Activated naive CD4-positive, alpha-beta T cell treated with anti-CD3 and anti-CD28 coated beads, Interleukin-2, amount 10 ng/mL, durations not matched to agents 7 days and 5 days (primary cell): ENCODE data around the gene FMC1.
A peak's percentile ranks its signal among the peaks of the same experiment; 100 is the strongest.
"Not testable (repeated sequence)": the region's sequence is repeated elsewhere in the genome, so short reads cannot be mapped to it uniquely, and the experiment has no call there.

Experiments used
- CTCF ChIA-PET: fragments of 350-600 bp; sonication (Branson Sonifier 250); formaldehyde crosslinking; loops from one replicate; lab custom pipeline; 2021; ENCODE audit warnings: antibody characterized with exemption; lab: Charles Lee
- DNase-seq: peaks from one replicate; pipeline ENCODE4 v3.0.0-alpha.2; 2020
- H3K27ac Mint-ChIP-seq: one replicate; pipeline ENCODE4 v1.8.0; 2021; ENCODE audit warnings: mild to moderate bottlenecking, moderate library complexity, mixed read lengths
- H3K27me3 Mint-ChIP-seq: one replicate; pipeline ENCODE4 v1.8.0; 2021; ENCODE audit warnings: mild to moderate bottlenecking, mixed read lengths
- H3K36me3 Mint-ChIP-seq: one replicate; pipeline ENCODE4 v1.8.0; 2021; ENCODE audit warnings: mixed read lengths
- H3K4me1 Mint-ChIP-seq: one replicate; pipeline ENCODE4 v1.8.0; 2021; ENCODE audit warnings: mixed read lengths
- H3K4me3 Mint-ChIP-seq: one replicate; pipeline ENCODE4 v1.8.0; 2021; ENCODE audit warnings: mild to moderate bottlenecking, moderate library complexity, mixed read lengths
- H3K9me3 Mint-ChIP-seq: one replicate; pipeline ENCODE4 v1.8.0; 2021; ENCODE audit warnings: mixed read lengths

The FMC1 gene

DNA sequence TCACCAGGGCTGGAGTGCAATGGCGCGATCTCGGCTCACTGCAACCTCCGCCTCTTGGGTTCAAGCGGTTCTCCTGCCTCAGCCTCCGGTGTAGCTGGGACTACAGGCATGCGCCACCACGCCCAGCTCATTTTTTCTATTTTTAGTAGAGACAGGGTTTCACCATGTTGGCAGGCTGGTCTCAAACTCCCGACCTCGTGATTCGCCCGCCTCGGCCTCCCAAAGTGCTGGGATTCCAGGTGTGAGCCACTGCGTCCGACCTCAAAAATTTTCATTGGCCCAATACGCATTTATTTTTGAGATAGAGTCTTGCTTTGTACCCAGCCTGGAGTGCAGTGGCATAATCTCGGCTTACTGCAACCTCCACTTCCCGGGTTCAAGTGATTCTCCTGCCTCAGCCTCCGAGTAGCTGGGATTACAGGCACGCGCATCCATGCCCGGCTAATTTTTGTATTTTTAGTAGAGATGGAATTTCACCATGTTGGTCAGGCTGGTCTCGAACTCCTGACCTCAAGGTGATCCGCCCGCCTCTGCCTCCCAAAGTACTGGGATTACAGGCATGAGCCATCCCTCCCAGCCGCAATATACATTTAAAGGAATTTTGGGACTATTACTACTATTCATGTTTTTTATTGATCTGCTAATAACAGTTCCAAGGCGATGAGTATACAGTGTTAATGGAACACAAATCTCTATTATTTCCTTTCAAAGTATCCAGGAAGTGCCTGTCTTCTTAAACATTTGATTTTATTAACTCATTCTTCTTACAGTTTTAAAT is 16.8 kb downstream of the FMC1 start:
- DNase-seq, CTCF ChIA-PET, H3K27me3 Mint-ChIP-seq, H3K9me3 Mint-ChIP-seq: not testable (repeated sequence)
- peaks cover 40% of the 10 kb centered on the region for H3K4me1 Mint-ChIP-seq
- peaks cover 17% of the 10 kb centered on the region for H3K36me3 Mint-ChIP-seq
- H3K4me3 Mint-ChIP-seq: peak overlapping the region; percentile 89
- H3K27ac Mint-ChIP-seq: peak overlapping the region; percentile 100

DNA sequence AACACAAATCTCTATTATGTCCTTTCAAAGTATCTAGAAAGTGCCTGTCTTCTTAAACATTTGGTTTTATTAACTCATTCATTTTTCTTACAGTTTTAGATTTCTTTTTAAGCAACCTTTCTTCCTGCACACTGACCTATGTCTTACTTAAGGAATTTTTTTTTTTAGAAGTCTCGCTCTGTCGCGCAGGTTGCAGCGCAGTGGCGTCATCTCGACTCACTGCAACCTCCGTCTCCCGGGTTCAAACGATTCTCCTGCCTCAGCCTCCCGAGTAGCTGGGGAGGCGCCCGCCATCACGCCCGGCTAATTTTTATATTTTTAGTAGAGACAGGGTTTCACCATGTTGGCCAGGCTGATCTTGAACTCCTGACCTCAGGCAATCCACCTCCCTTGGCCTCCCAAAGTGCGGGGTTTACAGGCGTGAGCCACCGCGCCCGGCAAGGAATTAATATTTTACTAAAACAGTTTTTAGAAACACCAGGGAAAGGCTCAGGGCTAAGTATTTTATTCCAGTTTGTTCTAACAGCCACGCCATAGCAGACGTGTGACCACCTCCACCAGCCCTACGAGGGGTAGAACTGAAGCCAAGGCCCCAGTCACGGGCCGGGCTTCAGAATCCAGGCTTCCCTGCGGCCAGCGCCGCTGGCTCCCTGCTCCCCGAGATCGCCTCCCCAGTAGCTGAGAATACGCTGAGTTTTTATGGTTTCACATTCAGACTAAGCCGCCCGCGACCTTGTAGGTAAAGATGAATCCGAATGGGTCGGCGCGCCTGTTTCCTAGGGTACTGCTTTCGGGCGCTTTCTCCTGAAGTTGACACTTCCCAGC is 17.6 kb downstream of the FMC1 start:
- H3K9me3 Mint-ChIP-seq: no peaks in the 10 kb centered on the region
- CTCF ChIA-PET: no interaction called here
- no peaks in the 10 kb centered on the region for H3K27me3 Mint-ChIP-seq
- peaks cover 45% of the 10 kb centered on the region for H3K4me1 Mint-ChIP-seq
- DNase-seq: peak; percentile 54
- H3K27ac Mint-ChIP-seq: peak overlapping the region; percentile 100
- H3K36me3 Mint-ChIP-seq: peaks cover 21% of the 10 kb centered on the region
- H3K4me3 Mint-ChIP-seq: peak overlapping the region; percentile 89

DNA sequence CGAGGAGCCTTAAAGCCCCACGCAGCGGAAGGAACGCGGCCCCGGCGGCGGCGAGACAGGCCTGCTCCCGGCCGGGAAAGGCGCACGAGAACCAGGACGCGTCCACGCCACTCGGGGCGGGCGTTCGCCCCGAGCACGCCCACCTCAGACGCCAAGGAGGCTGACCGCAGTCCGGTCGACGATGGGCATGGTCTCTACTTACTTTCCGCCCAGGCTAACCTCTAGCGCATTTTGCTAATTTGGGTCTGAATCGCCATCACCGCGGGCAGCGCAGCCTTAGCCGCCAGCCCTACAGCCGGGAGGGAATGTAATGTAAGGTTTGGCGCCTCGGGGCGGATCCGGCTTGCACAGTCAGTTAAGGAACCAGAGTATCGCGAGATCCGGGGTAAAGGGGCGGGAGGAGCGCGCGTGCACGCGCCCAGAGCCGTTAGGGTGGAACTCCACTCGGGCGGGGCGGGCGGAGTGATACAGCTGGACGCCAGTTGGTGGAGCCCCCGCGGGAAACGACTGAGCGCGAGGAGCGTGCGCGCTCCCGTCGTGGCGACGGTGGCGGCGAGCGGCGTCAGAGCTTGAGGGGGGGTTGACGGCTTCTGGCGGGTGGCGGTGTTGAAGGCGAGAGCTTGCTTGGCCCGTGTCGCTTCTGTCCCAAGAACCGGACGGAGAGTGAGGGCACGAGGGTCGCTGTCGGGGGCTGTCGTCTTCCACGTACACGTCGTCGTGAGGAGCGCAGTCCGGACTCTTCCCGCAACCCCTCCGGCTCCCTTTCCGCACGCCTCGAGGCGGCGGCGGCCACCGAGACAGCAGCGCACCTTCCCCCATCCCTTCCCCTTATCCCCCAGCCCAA is 18.5 kb downstream of the FMC1 start, which contains the start of gene LUC7L2:
TSS of gene LUC7L2 (plus strand) at position 529 of the 844 bp plus-strand sequence. CDS start 368 bp downstream, outside the sequence.
- H3K27ac Mint-ChIP-seq: peak within 1 kb of the TSS; percentile 100
- H3K9me3 Mint-ChIP-seq: no peaks in the 10 kb centered on the region
- H3K27me3 Mint-ChIP-seq: no peaks in the 10 kb centered on the region
- CTCF ChIA-PET: interaction anchor here (0.9 kb wide), 1 partner anchor 265 kb away, joined by 3 read pairs; no protein-coding TSS in a partner anchor
- peaks cover 49% of the 10 kb centered on the region for H3K4me1 Mint-ChIP-seq
- H3K36me3 Mint-ChIP-seq: peaks cover 21% of the 10 kb centered on the region
- DNase-seq: peak; percentile 100
- peak within 1 kb of the TSS; percentile 89 for H3K4me3 Mint-ChIP-seq

DNA sequence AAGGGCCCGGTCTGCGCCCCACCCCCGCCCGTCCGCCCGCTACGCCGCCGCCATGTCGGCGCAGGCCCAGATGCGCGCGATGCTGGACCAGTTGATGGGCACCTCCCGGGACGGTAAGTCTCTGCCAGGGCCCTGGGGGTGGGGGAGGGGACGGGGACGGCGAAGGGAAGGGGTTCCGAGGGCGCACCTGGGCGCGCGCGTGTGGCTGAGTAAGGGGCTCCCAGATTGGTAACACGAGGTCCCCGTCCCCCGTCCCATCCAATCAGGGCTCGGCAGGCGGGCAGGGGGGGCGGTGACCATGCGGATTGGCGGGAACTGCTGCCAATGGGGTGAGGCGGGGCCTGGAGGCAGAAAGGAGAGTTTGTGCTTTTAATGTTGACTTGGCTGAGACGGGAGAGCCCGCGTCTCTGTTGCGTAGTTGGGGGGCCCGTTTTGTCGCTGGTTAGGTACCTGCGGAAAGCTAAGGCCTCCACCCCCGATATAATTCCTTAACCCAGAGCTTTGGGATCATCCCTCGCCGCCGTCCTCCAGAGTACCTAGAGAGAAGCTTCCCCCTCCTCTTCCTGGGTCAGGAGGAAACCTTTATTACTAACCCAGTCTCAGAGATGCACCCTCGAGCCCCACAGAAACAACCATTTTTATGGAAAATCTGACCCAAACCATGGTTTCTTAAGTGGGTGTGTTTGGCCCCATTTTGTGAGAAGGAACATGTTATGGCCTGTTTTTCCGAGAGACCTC is 19.2 kb downstream of the FMC1 start:
- H3K27me3 Mint-ChIP-seq: no peaks in the 10 kb centered on the region
- CTCF ChIA-PET: interaction anchor here (0.9 kb wide), 1 partner anchor 266 kb away, joined by 3 read pairs; no protein-coding TSS in a partner anchor
- peak overlapping the region; percentile 89 for H3K4me3 Mint-ChIP-seq
- peak; percentile 99 for DNase-seq
- peaks cover 25% of the 10 kb centered on the region for H3K36me3 Mint-ChIP-seq
- H3K9me3 Mint-ChIP-seq: no peaks in the 10 kb centered on the region
- peaks cover 53% of the 10 kb centered on the region for H3K4me1 Mint-ChIP-seq
- H3K27ac Mint-ChIP-seq: peak overlapping the region; percentile 100

DNA sequence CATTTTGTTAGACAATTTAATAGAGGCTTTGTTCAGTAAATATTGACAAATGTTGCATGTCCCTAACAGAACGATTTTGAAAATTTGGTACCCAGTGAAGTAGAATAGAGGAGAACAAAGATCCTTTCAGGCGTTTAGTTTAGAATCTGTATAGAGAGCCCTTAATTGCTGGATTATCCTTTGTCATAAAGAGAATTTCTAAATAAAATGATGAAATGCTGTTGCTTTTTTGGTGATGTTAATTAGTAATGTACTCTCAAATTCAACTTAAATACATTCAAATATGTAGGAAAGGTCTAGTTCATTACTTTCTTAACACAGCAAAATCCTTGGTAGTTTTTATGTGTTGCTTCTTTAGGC is 19.8 kb downstream of the FMC1 start:
- Mint-ChIP-seq H3K36me3 (peaks cover 24% of the 10 kb centered on the region), H3K27me3 (no peaks in the 10 kb centered on the region), H3K4me3 (peak overlapping the region; percentile 89), H3K4me1 (peaks cover 52% of the 10 kb centered on the region), H3K27ac (peak overlapping the region; percentile 100), H3K9me3 (no peaks in the 10 kb centered on the region)
- DNase-seq: no peak
- CTCF ChIA-PET: no interaction called here

DNA sequence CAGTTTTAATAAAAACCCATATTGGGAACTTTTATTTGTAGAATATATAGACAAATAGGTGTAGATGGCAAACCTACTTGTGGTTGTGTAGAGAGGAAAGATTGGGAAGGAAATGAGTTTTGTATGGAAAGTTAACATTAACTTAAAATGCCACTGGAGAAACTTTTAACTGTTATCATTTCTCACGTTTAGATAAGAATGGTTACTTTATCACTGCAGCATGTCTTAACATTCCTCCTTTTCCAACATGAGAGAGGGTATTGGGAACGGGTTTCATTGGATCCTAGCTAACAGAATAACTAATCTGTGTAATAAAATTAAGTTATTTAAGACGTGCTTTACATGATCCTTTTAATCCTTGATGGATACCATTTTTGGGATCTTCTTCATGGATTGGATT is 20.4 kb downstream of the FMC1 start:
- DNase-seq: no peak
- no peaks in the 10 kb centered on the region for H3K27me3 Mint-ChIP-seq
- CTCF ChIA-PET: no interaction called here
- H3K4me3 Mint-ChIP-seq: peak overlapping the region; percentile 89
- peaks cover 56% of the 10 kb centered on the region for H3K4me1 Mint-ChIP-seq
- H3K27ac Mint-ChIP-seq: peak overlapping the region; percentile 100
- H3K9me3 Mint-ChIP-seq: no peaks in the 10 kb centered on the region
- peaks cover 28% of the 10 kb centered on the region for H3K36me3 Mint-ChIP-seq

DNA sequence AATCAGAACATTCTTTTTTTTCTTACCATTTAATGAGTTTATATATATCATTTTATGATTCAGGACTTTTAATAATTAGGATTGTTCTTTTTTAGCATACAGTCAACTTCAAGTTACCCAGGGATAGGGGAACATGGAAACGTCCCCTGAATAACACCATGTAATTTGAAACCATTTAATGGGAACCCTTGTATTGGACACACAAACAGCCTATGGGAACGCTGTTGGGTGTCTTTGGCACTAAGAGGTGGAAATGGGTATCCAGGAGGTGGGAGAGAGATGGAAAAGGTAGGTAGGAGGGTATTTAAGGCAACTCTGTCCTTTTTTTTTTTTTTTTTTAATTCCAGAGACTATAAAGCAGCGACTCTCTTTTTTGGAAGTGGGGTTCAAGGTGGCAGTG is 21.2 kb downstream of the FMC1 start:
- Mint-ChIP-seq H3K4me1 (peaks cover 50% of the 10 kb centered on the region), H3K36me3 (peaks cover 28% of the 10 kb centered on the region), H3K27me3 (no peaks in the 10 kb centered on the region), H3K9me3 (no peaks in the 10 kb centered on the region), H3K27ac (no peak overlapping the region), H3K4me3 (no peak overlapping the region)
- CTCF ChIA-PET: no interaction called here
- no peak for DNase-seq

DNA sequence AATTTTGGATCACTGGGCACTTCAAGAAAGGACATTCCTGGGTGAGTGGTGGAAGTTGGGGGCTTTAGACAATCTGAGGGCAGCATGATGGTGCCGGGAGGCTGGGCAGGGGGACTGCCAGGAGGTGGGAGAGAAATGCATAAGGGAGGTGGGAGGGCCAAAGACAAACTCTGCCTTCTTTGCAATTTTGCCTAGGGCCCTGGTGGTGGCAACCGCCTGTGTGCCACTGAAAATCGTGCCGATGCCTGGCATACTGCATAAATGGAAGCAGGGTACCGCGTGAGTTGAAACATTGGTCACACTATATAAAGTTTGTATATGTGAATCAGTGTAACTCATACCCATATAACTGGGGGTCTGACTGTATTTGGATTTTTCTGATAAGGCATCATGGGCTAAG is 21.8 kb downstream of the FMC1 start:
- peaks cover 51% of the 10 kb centered on the region for H3K4me1 Mint-ChIP-seq
- CTCF ChIA-PET: interaction anchor here (1.0 kb wide), 1 partner anchor 10 kb away, joined by 6 read pairs; no protein-coding TSS in a partner anchor
- H3K36me3 Mint-ChIP-seq: peaks cover 34% of the 10 kb centered on the region
- no peaks in the 10 kb centered on the region for H3K27me3 Mint-ChIP-seq
- no peaks in the 10 kb centered on the region for H3K9me3 Mint-ChIP-seq
- no peak for DNase-seq
- H3K27ac Mint-ChIP-seq: no peak overlapping the region
- no peak overlapping the region for H3K4me3 Mint-ChIP-seq

DNA sequence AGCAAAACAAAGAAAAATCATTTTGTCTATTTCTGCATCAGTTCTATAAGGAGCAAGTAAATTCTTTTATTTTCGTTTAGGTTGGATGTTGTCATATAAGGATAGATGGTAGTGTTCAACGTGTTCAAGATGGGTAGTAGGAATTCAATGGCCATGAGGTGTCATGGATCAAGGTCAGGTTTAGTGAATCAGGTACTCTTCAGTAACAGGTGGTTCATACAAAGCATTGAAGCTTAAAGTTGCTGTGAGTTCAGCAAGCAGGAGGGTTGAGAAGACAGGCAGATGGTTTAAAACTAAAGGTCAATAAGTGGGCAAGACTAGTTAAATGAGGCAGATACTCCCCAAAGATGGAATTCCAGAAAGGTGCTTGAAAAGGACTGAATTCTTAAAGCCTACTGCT is 24.2 kb downstream of the FMC1 start:
- Mint-ChIP-seq H3K36me3 (peaks cover 40% of the 10 kb centered on the region), H3K9me3 (no peaks in the 10 kb centered on the region), H3K27ac (no peak overlapping the region), H3K27me3 (no peaks in the 10 kb centered on the region), H3K4me3 (no peak overlapping the region), H3K4me1 (peaks cover 58% of the 10 kb centered on the region)
- CTCF ChIA-PET: interaction anchor here (1.8 kb wide), 1 partner anchor 70 kb away, joined by 4 read pairs; no protein-coding TSS in a partner anchor
- no peak for DNase-seq

DNA sequence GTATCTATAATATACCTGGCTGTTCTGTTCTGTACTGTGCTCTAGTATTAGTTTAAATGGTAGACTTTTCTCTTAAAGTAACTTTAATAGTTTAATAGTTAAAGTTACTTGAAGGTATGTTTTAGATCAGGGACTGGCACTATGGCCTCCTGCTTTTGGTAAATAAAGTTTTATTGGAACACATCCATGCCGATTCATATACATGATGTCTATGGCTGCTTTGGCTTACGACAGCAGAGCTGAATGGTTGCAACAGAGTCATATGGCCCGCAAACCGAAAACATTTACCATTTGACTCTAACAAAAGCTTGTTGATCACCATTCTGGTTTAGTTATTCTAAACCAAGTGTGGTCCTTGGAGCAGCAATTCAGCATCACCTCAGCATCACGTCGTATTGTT is 25.3 kb downstream of the FMC1 start:
- Mint-ChIP-seq H3K27ac (no peak overlapping the region), H3K4me3 (no peak overlapping the region), H3K9me3 (no peaks in the 10 kb centered on the region), H3K27me3 (no peaks in the 10 kb centered on the region), H3K4me1 (peaks cover 65% of the 10 kb centered on the region), H3K36me3 (peaks cover 41% of the 10 kb centered on the region)
- DNase-seq: no peak
- CTCF ChIA-PET: interaction anchor here (1.8 kb wide), 1 partner anchor 69 kb away, joined by 4 read pairs; no protein-coding TSS in a partner anchor

DNA sequence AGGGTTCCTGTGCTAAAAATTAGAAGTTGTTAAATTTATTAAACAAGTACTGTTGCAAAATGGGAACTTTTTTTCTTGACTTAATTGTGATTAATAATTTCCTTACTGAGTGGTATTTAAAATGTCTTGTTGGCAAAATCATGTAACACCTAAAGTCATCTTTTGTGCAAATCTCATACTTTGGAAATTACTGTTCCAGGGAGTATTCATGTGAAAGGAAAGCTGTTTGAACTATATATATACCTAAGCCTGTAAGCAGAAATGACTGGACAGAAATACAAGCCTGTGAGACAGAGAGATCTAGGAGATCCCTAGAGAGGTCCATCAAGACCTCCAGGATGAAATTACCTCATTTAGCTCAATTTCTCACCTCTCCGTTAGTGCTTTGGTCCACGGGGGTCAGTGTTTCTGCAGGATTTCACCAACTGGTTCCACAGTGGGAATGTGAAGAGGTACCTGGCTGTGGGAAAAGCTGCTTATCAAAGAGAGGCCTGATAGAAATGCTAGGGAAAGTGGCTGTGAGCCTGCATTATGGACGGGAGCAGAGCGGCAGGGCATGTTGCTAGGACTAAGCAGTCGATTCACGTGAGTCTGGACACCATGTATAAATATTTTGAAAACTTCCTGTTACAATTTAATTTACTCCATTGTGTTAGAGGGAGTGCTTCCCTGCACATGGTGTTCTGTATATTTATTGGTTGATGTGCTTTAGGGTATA is 26.5 kb downstream of the FMC1 start:
- no peak for DNase-seq
- Mint-ChIP-seq H3K27me3 (no peaks in the 10 kb centered on the region), H3K27ac (no peak overlapping the region), H3K4me1 (peaks cover 57% of the 10 kb centered on the region), H3K4me3 (no peak overlapping the region), H3K36me3 (peaks cover 39% of the 10 kb centered on the region), H3K9me3 (no peaks in the 10 kb centered on the region)
- CTCF ChIA-PET: no interaction called here

DNA sequence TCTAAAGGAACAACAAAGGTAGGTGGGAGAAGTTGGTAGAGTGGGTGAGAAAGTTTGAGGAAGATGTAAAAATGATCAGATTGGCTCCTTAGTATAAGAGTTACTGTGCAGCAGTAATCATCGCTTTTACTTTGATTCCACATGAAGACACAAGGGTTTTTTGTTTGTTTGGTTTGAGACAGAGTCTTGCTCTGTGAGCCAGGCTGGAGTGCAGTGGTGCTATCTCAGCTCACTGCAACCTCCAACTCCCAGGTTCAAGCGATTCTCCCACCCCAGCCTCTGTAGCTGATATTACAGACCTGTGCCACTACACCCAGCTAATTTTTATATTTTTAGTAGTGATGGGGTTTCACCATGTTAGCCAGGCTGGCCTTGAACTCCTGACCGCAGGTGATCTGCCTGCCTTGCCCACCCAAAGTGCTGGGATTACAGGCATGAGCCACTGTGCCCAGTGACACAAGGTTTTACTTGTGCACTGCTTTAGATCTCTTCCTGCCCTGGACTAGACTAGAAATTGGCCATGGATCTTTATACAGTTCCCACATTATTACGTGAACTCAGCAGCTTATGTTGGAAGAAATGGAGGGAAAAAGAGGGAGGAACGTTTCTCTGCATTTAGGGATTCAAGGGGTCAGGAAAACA is 29.3 kb downstream of the FMC1 start:
- no peak for DNase-seq
- Mint-ChIP-seq H3K4me3 (no peak overlapping the region), H3K27me3 (no peaks in the 10 kb centered on the region), H3K9me3 (no peaks in the 10 kb centered on the region), H3K4me1 (peaks cover 41% of the 10 kb centered on the region), H3K27ac (no peak overlapping the region), H3K36me3 (peaks cover 30% of the 10 kb centered on the region)
- CTCF ChIA-PET: no interaction called here
